Ascending aorta (tissue), 2 donors: Measurements from ENCODE around the gene ZNF789. TPM values are rescaled to one million over a fixed set of nuclear protein-coding genes. Genes with fewer than 3 reads are reported as not detected.

Experiments used
- DNase-seq, 2 donors: peaks; one replicate each; pipeline ENCODE4 v3.0.0-alpha.2; 2019; ENCODE audit warnings: low spot score in 2 of 2
- H3K27ac ChIP-seq, 2 donors: fragments of 200-600 bp; sonication (generic); one replicate each; pipeline ENCODE4 v1.5.1; 2016 to 2017; ENCODE audit warnings: mild to moderate bottlenecking in 1 of 2
- H3K27me3 ChIP-seq: fragments of 200-600 bp; sonication (generic); one replicate; pipeline ENCODE4 v1.5.1; 2017
- H3K36me3 ChIP-seq, 2 donors: fragments of 200-600 bp; sonication (generic); one replicate each; pipeline ENCODE4 v1.5.1; 2016
- H3K4me1 ChIP-seq, 2 donors: fragments of 200-600 bp; sonication (generic); one replicate each; pipeline ENCODE4 v1.5.1; 2016 to 2017; ENCODE audit warnings: mild to moderate bottlenecking in 1 of 2
- H3K4me3 ChIP-seq, 2 donors: fragments of 200-600 bp; sonication (generic); one replicate each; pipeline ENCODE4 v1.5.1; 2016 to 2017; ENCODE audit warnings: mild to moderate bottlenecking in 1 of 2
- H3K9me3 ChIP-seq, 2 donors: fragments of 200-600 bp; sonication (generic); one replicate each; pipeline ENCODE4 v1.5.1; 2016
- CTCF ChIP-seq, 3 experiments: fragments of 200-600 bp in 2 of 3; fragments of 450-650 bp in 1 of 3; sonication (generic) in 2 of 3; IDR thresholded peaks; one replicate each; pipeline ENCODE4 v1.5.1; 2016 to 2019; ENCODE audit warnings: antibody characterized with exemption in 3 of 3, mild to moderate bottlenecking in 1 of 3, moderate library complexity in 1 of 3
- intact Hi-C: fragments of 100-400 bp; cut with DNase I; formaldehyde crosslinking; loops from one replicate; pipeline ENCODE4 v1.15.1; 2023
- total RNA-seq: library from RNA; depleted of rRNA; stranded (reverse); fragments of >200 nt; gene quantifications from one replicate; pipeline ENCODE4 v1.1.0, GENCODE V29; 2016

The ZNF789 gene
- total RNA-seq, 1 donor from 2014 or later, result 4.2 TPM

GRCh38 chr7:99433158-99433557 is 39.5 kb upstream of the ZNF789 start:
- no peak for TF ChIP-seq CTCF (IDR thresholded peaks at IDR 0.05)
- Histone ChIP-seq H3K36me3 (peaks cover 27 to 61% of the 10 kb centered on the region in 2 donors), H3K27me3 (no peaks in the 10 kb centered on the region), H3K4me1 (peaks cover 0 to 4% of the 10 kb centered on the region in 2 donors), H3K4me3 (no peak overlapping the region), H3K27ac (no peak overlapping the region), H3K9me3 (no peaks in the 10 kb centered on the region)
- no peak for DNase-seq
- intact Hi-C loops, result no loop called here

- TF ChIP-seq CTCF (IDR thresholded peaks at IDR 0.05), result no peak
- Histone ChIP-seq H3K4me1 (peaks cover 5 to 22% of the 10 kb centered on the region in 2 donors), H3K27me3 (no peaks in the 10 kb centered on the region), H3K9me3 (no peaks in the 10 kb centered on the region), H3K4me3 (peak overlapping the region; percentile 80 to 91), H3K27ac (peak overlapping the region; percentile 85 to 87), H3K36me3 (peaks cover 8 to 17% of the 10 kb centered on the region in 2 donors)
- intact Hi-C loops, result loop anchor here (2.0 kb wide), 2 partner anchors 29 kb away; partner anchors contain the start of genes ATP5MF, BUD31 and PDAP1
- DNase-seq, result no peak
Measured at GRCh38 chr7:99437946-99438572, 34.6 kb upstream of the ZNF789 start.

GRCh38 chr7:99438573-99439480 is 33.9 kb upstream of the ZNF789 start, which contains the start of the genes CPSF4 and PTCD1:
CPSF4 (plus strand) TSS chr7:99438943; CDS start chr7:99439083, 140 bp downstream.
PTCD1 (minus strand) TSS chr7:99438798; CDS start chr7:99435242, 3,556 bp downstream.
- Histone ChIP-seq H3K36me3 (peaks cover 10 to 13% of the 10 kb centered on the region in 2 donors), H3K27ac (peak within 1 kb of the TSS; percentile 85 to 87), H3K27me3 (no peaks in the 10 kb centered on the region), H3K4me3 (peak within 1 kb of the TSS; percentile 80 to 91), H3K9me3 (no peaks in the 10 kb centered on the region), H3K4me1 (peaks cover 5 to 22% of the 10 kb centered on the region in 2 donors)
- DNase-seq, result peak; percentile 79 to 97
- TF ChIP-seq CTCF (IDR thresholded peaks at IDR 0.05), result no peak
- intact Hi-C loops, result loop anchor here (2.0 kb wide), 2 partner anchors 28 to 30 kb away; partner anchors contain the start of genes ATP5MF, BUD31 and PDAP1

- DNase-seq, result no peak
- H3K27me3 ChIP-seq, result no peaks in the 10 kb centered on the region
- no peaks in the 10 kb centered on the region for H3K9me3 ChIP-seq
- H3K36me3 ChIP-seq, result peaks cover 5 to 12% of the 10 kb centered on the region in 2 donors
- no peak for TF ChIP-seq CTCF (IDR thresholded peaks at IDR 0.05)
- H3K4me3 ChIP-seq, result peak overlapping the region; percentile 80 to 91
- H3K4me1 ChIP-seq, result peaks cover 5 to 22% of the 10 kb centered on the region in 2 donors
- intact Hi-C loops, result no loop called here
- peak overlapping the region in 1 of 2 donors; percentile 85 for H3K27ac ChIP-seq
Measured at GRCh38 chr7:99440195-99440594, 32.5 kb upstream of the ZNF789 start.

- DNase-seq, result no peak
- H3K36me3 ChIP-seq, result peaks cover 55 to 63% of the 10 kb centered on the region in 2 donors
- TF ChIP-seq CTCF (IDR thresholded peaks at IDR 0.05), result no peak
- no peaks in the 10 kb centered on the region for H3K27me3 ChIP-seq
- intact Hi-C loops, result no loop called here
- H3K9me3 ChIP-seq, result no peaks in the 10 kb centered on the region
- peaks cover 0 to 9% of the 10 kb centered on the region in 2 donors for H3K4me1 ChIP-seq
- H3K4me3 ChIP-seq, result no peak overlapping the region
- no peak overlapping the region for H3K27ac ChIP-seq
Measured at GRCh38 chr7:99446096-99446495, 26.6 kb upstream of the ZNF789 start.
